HL-60 (cell line): Measurements from ENCODE around the gene EHD1.

Experiments used
- DNase-seq, 2 experiments: peaks; one replicate each; pipeline ENCODE4 v3.0.0-alpha.2; 2010 to 2020; ENCODE audit warnings: low read depth in 1 of 2, low spot score in 1 of 2
- H3K27ac ChIP-seq: fragments of 250-450 bp; sonication (Bioruptor Pico); replicated peaks from 2 replicates; pipeline ENCODE4 v1.5.1; 2020; ENCODE audit warnings: mild to moderate bottlenecking, moderate library complexity
- H3K27me3 ChIP-seq: fragments of 250-450 bp; sonication (Bioruptor Pico); 2 replicates; pipeline ENCODE4 v1.5.1; 2021; ENCODE audit warnings: mild to moderate bottlenecking, moderate library complexity; ENCODE audit not compliant: insufficient read depth, poor library complexity, severe bottlenecking
- H3K4me3 ChIP-seq: replicated peaks from 2 replicates; pipeline ENCODE4 v1.5.1; 2011; ENCODE audit warnings: mild to moderate bottlenecking, control low read depth, low read length; ENCODE audit not compliant: insufficient read depth
- GABPA ChIP-seq: IDR thresholded peaks from 2 replicates; pipeline ENCODE4 v1.6.1; 2012; ENCODE audit warnings: low read depth
- POLR2AphosphoS5 ChIP-seq: IDR thresholded peaks from 2 replicates; pipeline ENCODE4 v1.6.1; 2012; ENCODE audit warnings: low read depth
- REST ChIP-seq: IDR thresholded peaks from 2 replicates; pipeline ENCODE4 v1.6.1; 2012; ENCODE audit warnings: low read depth; ENCODE audit not compliant: insufficient replicate concordance
- SPI1 ChIP-seq: IDR thresholded peaks from 2 replicates; pipeline ENCODE4 v1.6.1; 2012; ENCODE audit warnings: low read depth, mild to moderate bottlenecking, borderline replicate concordance
- TF ChIP-seq, protein P1 (sequence below): IDR thresholded peaks from one replicate; pipeline ENCODE4 v1.5.1; 2011; ENCODE audit warnings: low read length, control low read depth, inconsistent platforms; ENCODE audit not compliant: insufficient read depth

The EHD1 gene

GRCh38 chr11:64905516-64906313 is 27.3 kb upstream of the EHD1 start:
- no peak for DNase-seq
- no peaks in the 10 kb centered on the region for H3K27me3 ChIP-seq
- TF ChIP-seq POLR2AphosphoS5 (no peak), REST (no peak), SPI1 (no peak), GABPA (no peak)
- TF ChIP-seq, protein P1, sequence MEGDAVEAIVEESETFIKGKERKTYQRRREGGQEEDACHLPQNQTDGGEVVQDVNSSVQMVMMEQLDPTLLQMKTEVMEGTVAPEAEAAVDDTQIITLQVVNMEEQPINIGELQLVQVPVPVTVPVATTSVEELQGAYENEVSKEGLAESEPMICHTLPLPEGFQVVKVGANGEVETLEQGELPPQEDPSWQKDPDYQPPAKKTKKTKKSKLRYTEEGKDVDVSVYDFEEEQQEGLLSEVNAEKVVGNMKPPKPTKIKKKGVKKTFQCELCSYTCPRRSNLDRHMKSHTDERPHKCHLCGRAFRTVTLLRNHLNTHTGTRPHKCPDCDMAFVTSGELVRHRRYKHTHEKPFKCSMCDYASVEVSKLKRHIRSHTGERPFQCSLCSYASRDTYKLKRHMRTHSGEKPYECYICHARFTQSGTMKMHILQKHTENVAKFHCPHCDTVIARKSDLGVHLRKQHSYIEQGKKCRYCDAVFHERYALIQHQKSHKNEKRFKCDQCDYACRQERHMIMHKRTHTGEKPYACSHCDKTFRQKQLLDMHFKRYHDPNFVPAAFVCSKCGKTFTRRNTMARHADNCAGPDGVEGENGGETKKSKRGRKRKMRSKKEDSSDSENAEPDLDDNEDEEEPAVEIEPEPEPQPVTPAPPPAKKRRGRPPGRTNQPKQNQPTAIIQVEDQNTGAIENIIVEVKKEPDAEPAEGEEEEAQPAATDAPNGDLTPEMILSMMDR: no peak
- no peak overlapping the region for H3K4me3 ChIP-seq
- no peak overlapping the region for H3K27ac ChIP-seq

DNA sequence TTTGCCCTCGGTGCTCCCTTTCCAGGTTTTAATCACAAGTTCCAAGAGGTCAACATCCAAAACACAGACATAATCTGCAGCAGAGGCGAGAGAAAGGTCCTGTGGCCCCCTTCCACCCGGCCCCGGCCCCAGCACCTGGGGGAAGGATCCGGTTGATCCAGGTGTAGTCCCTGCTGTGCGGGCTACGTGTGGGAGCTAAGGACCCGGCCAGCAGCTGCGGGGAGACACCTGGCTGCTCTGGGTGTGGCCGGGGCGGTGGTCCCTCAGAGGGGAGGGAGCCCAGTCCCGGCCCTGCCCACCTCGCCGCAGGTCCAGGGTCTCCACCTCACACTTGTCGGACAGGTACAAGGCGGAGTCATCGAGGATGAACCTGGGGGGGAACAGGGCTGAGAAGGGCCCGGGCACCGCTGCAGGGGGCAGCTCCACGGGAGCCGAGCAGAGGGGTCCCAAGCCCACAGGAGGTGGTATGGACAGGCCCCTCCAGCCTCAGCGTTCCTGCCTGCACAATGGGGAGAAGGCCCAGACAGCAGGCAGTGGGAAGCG is 24.9 kb upstream of the EHD1 start:
- Histone ChIP-seq H3K27ac (no peak overlapping the region), H3K4me3 (no peak overlapping the region)
- TF ChIP-seq REST (no peak), SPI1 (no peak), GABPA (no peak), POLR2AphosphoS5 (no peak)
- TF ChIP-seq, protein P1: no peak

DNA sequence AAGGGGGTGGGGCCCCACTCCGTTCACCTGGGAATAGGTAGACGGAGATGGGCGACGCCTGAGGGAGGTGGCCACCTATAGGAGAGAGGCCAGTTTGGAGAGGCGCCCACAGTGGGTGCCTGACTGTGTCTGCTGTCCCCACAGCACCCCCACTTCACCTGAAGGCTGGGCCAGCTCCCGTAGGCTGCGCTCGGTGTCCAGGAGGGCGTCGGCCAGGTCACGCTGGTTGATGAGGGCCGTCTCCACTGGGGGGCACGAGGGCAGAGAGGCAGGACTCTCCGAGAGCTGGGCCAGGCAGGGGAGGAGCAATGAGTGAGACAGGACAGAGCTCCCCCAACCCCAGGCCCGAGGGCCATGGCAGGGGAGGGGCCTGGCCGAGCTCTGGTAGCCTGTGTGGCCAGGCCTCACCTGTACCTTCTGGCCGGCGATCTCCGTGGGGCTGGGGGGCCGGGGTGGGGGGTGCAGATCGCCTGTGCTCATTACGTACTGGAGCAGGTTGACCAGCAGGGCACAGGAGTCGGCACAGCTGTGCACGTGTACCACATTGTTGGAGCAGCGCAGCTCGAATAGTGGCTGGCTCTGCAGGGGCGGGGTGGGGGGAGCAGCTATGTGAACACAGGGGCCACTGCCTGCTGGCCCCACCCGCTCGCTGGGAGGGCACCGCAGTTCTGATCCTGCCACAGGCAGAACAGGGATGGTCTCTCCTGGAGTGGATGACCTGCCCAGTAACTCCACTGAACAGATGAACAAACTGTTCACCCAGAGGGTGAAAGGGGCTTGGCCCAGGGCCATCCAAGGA is 23.9 kb upstream of the EHD1 start:
- no peaks in the 10 kb centered on the region for H3K27me3 ChIP-seq
- DNase-seq: no peak
- H3K4me3 ChIP-seq: no peak overlapping the region
- H3K27ac ChIP-seq: no peak overlapping the region
- TF ChIP-seq REST (no peak), POLR2AphosphoS5 (no peak)
- TF ChIP-seq, protein P1: no peak

More for the DNA sequence above, 24.9 kb upstream of the EHD1 start:
- no peaks in the 10 kb centered on the region for H3K27me3 ChIP-seq
- no peak for DNase-seq
